ENCODE results near the gene TRIL.

- TF ChIP-seq CTCF (IDR thresholded peaks at IDR 0.05; ENCODE audit: poor library complexity), result no peak
- TF ChIP-seq EZH2 (IDR thresholded peaks at IDR 0.05; ENCODE audit: borderline replicate concordance), result no peak
- TF ChIP-seq EZH2phosphoT487 (IDR thresholded peaks at IDR 0.05; ENCODE audit: low read depth, severe bottlenecking, unreplicated experiment), result peak; percentile 36
These were observed 54.2 kb downstream of the TRIL start for GRCh38 chr7:28903730-28904577.

Measured in hepatocyte (in vitro differentiated cells).